ENCODE results near the gene ADA. TPM values are rescaled to one million over a fixed set of nuclear protein-coding genes. Genes with fewer than 3 reads are reported as not detected.
A peak's percentile ranks its signal among the peaks of the same experiment; 100 is the strongest.
"Not testable (repeated sequence)": the region's sequence is repeated elsewhere in the genome, so short reads cannot be mapped to it uniquely, and the experiment has no call there.

Gene ADA
- total and polyA plus RNA-seq, 4 donors = 2.8 to 16.4 (median 10.7) TPM

- ATAC-seq (ENCODE audit: low FRiP score) = no peak
- 79 to 91% methylated on average over 3 of the region's 3 CpGs for WGBS, 2 donors
- intact Hi-C loops (cut with DNase I) = no loop called here
These were observed 14.6 kb upstream of the ADA start for GRCh38 chr20:44666066-44666465.

GRCh38 chr20:44664131-44664530 is 12.6 kb upstream of the ADA start:
- no peak for DNase-seq
- intact Hi-C loops (cut with DNase I) = no loop called here
- Histone ChIP-seq H3K9me3 (ENCODE audit: control insufficient read depth, low read length) (no peaks in the 10 kb centered on the region), H3K27me3 (ENCODE audit: control insufficient read depth in 1 of 2, insufficient read depth in 2 of 2, low read length in 1 of 2) (no peaks in the 10 kb centered on the region), H3K27ac (ENCODE audit: low read depth in 1 of 2, low read length in 2 of 2) (no peak overlapping the region), H3K4me3 (ENCODE audit: low read length in 2 of 2) (no peak overlapping the region), H3K36me3 (ENCODE audit: control insufficient read depth in 1 of 2, insufficient read depth in 2 of 2, low read length in 1 of 2) (no peaks in the 10 kb centered on the region), H3K4me1 (ENCODE audit: control insufficient read depth in 1 of 2, insufficient read depth in 2 of 2, low read length in 2 of 2) (no peaks in the 10 kb centered on the region)
- no peak for ATAC-seq (ENCODE audit: low FRiP score)
- 66 to 75% methylated on average over 3 of the region's 3 CpGs for WGBS, 2 donors

More at GRCh38 chr20:44666066-44666465, 14.6 kb upstream of the ADA start:
- no peak for DNase-seq
- H3K36me3 ChIP-seq (ENCODE audit: control insufficient read depth in 1 of 2, insufficient read depth in 2 of 2, low read length in 1 of 2) = no peaks in the 10 kb centered on the region
- no peak overlapping the region for H3K27ac ChIP-seq (ENCODE audit: low read depth in 1 of 2, low read length in 2 of 2)
- H3K4me3 ChIP-seq (ENCODE audit: low read length in 2 of 2) = no peak overlapping the region
- H3K9me3 ChIP-seq (ENCODE audit: control insufficient read depth, low read length) = no peaks in the 10 kb centered on the region
- no peaks in the 10 kb centered on the region for H3K4me1 ChIP-seq (ENCODE audit: control insufficient read depth in 1 of 2, insufficient read depth in 2 of 2, low read length in 2 of 2)
- no peaks in the 10 kb centered on the region for H3K27me3 ChIP-seq (ENCODE audit: control insufficient read depth in 1 of 2, insufficient read depth in 2 of 2, low read length in 1 of 2)

GRCh38 chr20:44662261-44662660 is 10.8 kb upstream of the ADA start:
- Histone ChIP-seq H3K9me3 (ENCODE audit: control insufficient read depth, low read length) (no peaks in the 10 kb centered on the region), H3K27ac (ENCODE audit: low read depth in 1 of 2, low read length in 2 of 2) (no peak overlapping the region), H3K4me3 (ENCODE audit: low read length in 2 of 2) (no peak overlapping the region), H3K4me1 (ENCODE audit: control insufficient read depth in 1 of 2, insufficient read depth in 2 of 2, low read length in 2 of 2) (no peaks in the 10 kb centered on the region), H3K27me3 (ENCODE audit: control insufficient read depth in 1 of 2, insufficient read depth in 2 of 2, low read length in 1 of 2) (no peaks in the 10 kb centered on the region), H3K36me3 (ENCODE audit: control insufficient read depth in 1 of 2, insufficient read depth in 2 of 2, low read length in 1 of 2) (no peaks in the 10 kb centered on the region)
- WGBS, 2 donors = 55 to 84% methylated on average over 3 of the region's 3 CpGs
- intact Hi-C loops (cut with DNase I) = no loop called here
- DNase-seq (no peak), ATAC-seq (ENCODE audit: low FRiP score) (no peak)

GRCh38 chr20:44660581-44660980 is 9.1 kb upstream of the ADA start:
- Histone ChIP-seq H3K9me3 (ENCODE audit: control insufficient read depth, low read length) (no peaks in the 10 kb centered on the region), H3K27ac (ENCODE audit: low read depth in 1 of 2, low read length in 2 of 2) (no peak overlapping the region), H3K4me1 (ENCODE audit: control insufficient read depth in 1 of 2, insufficient read depth in 2 of 2, low read length in 2 of 2) (no peaks in the 10 kb centered on the region), H3K36me3 (ENCODE audit: control insufficient read depth in 1 of 2, insufficient read depth in 2 of 2, low read length in 1 of 2) (no peaks in the 10 kb centered on the region), H3K4me3 (ENCODE audit: low read length in 2 of 2) (no peak overlapping the region), H3K27me3 (ENCODE audit: control insufficient read depth in 1 of 2, insufficient read depth in 2 of 2, low read length in 1 of 2) (no peaks in the 10 kb centered on the region)
- DNase-seq = no peak
- intact Hi-C loops (cut with DNase I) = no loop called here
- no peak for ATAC-seq (ENCODE audit: low FRiP score)
- WGBS, 2 donors = 79 to 88% methylated on average over 5 of the region's 5 CpGs

- H3K27me3 ChIP-seq (ENCODE audit: control insufficient read depth in 1 of 2, insufficient read depth in 2 of 2, low read length in 1 of 2) = no peaks in the 10 kb centered on the region
- 88 to 94% methylated on average over 2 of the region's 2 CpGs for WGBS, 2 donors
- H3K36me3 ChIP-seq (ENCODE audit: control insufficient read depth in 1 of 2, insufficient read depth in 2 of 2, low read length in 1 of 2) = no peaks in the 10 kb centered on the region
- H3K4me3 ChIP-seq (ENCODE audit: low read length in 2 of 2) = no peak overlapping the region
- DNase-seq = no peak
- H3K27ac ChIP-seq (ENCODE audit: low read depth in 1 of 2, low read length in 2 of 2) = no peak overlapping the region
- H3K4me1 ChIP-seq (ENCODE audit: control insufficient read depth in 1 of 2, insufficient read depth in 2 of 2, low read length in 2 of 2) = no peaks in the 10 kb centered on the region
- intact Hi-C loops (cut with DNase I) = no loop called here
- H3K9me3 ChIP-seq (ENCODE audit: control insufficient read depth, low read length) = no peaks in the 10 kb centered on the region
- ATAC-seq (ENCODE audit: low FRiP score) = no peak
These were observed 8.4 kb upstream of the ADA start for GRCh38 chr20:44659931-44660330.

GRCh38 chr20:44658810-44659209 is 7.3 kb upstream of the ADA start:
- ATAC-seq (ENCODE audit: low FRiP score) = no peak
- intact Hi-C loops (cut with DNase I) = no loop called here
- no peak overlapping the region for H3K27ac ChIP-seq (ENCODE audit: low read depth in 1 of 2, low read length in 2 of 2)
- no peak for DNase-seq
- H3K4me3 ChIP-seq (ENCODE audit: low read length in 2 of 2) = no peak overlapping the region
- H3K9me3 ChIP-seq (ENCODE audit: control insufficient read depth, low read length) = no peaks in the 10 kb centered on the region
- H3K27me3 ChIP-seq (ENCODE audit: control insufficient read depth in 1 of 2, insufficient read depth in 2 of 2, low read length in 1 of 2) = no peaks in the 10 kb centered on the region
- H3K4me1 ChIP-seq (ENCODE audit: control insufficient read depth in 1 of 2, insufficient read depth in 2 of 2, low read length in 2 of 2) = no peaks in the 10 kb centered on the region
- H3K36me3 ChIP-seq (ENCODE audit: control insufficient read depth in 1 of 2, insufficient read depth in 2 of 2, low read length in 1 of 2) = no peaks in the 10 kb centered on the region

- 97 to 99% methylated on average over 2 of the region's 2 CpGs for WGBS, 2 donors
- Histone ChIP-seq H3K4me1 (ENCODE audit: control insufficient read depth in 1 of 2, insufficient read depth in 2 of 2, low read length in 2 of 2) (no peaks in the 10 kb centered on the region), H3K27me3 (ENCODE audit: control insufficient read depth in 1 of 2, insufficient read depth in 2 of 2, low read length in 1 of 2) (no peaks in the 10 kb centered on the region), H3K4me3 (ENCODE audit: low read length in 2 of 2) (no peak overlapping the region), H3K9me3 (ENCODE audit: control insufficient read depth, low read length) (no peaks in the 10 kb centered on the region), H3K36me3 (ENCODE audit: control insufficient read depth in 1 of 2, insufficient read depth in 2 of 2, low read length in 1 of 2) (no peaks in the 10 kb centered on the region), H3K27ac (ENCODE audit: low read depth in 1 of 2, low read length in 2 of 2) (no peak overlapping the region)
- ATAC-seq (ENCODE audit: low FRiP score) (no peak), DNase-seq (peak in 1 of 2 donors; percentile 12)
- intact Hi-C loops (cut with DNase I) = no loop called here
These were observed 6.4 kb upstream of the ADA start for GRCh38 chr20:44657875-44658274.

- H3K4me3 ChIP-seq (ENCODE audit: low read length in 2 of 2) = no peak overlapping the region
- H3K4me1 ChIP-seq (ENCODE audit: control insufficient read depth in 1 of 2, insufficient read depth in 2 of 2, low read length in 2 of 2) = no peaks in the 10 kb centered on the region
- no peak overlapping the region for H3K27ac ChIP-seq (ENCODE audit: low read depth in 1 of 2, low read length in 2 of 2)
- H3K9me3 ChIP-seq (ENCODE audit: control insufficient read depth, low read length) = no peaks in the 10 kb centered on the region
- DNase-seq (peak in 1 of 2 donors; percentile 1), ATAC-seq (ENCODE audit: low FRiP score) (no peak)
- intact Hi-C loops (cut with DNase I) = no loop called here
- WGBS, 2 donors = 55 to 63% methylated on average over 3 of the region's 3 CpGs
- no peaks in the 10 kb centered on the region for H3K27me3 ChIP-seq (ENCODE audit: control insufficient read depth in 1 of 2, insufficient read depth in 2 of 2, low read length in 1 of 2)
- H3K36me3 ChIP-seq (ENCODE audit: control insufficient read depth in 1 of 2, insufficient read depth in 2 of 2, low read length in 1 of 2) = no peaks in the 10 kb centered on the region
These were observed 4.9 kb upstream of the ADA start for GRCh38 chr20:44656448-44656847.

- H3K27ac ChIP-seq (ENCODE audit: low read depth in 1 of 2, low read length in 2 of 2); ATAC-seq (ENCODE audit: low FRiP score); DNase-seq; H3K27me3 ChIP-seq (ENCODE audit: control insufficient read depth in 1 of 2, insufficient read depth in 2 of 2, low read length in 1 of 2); intact Hi-C loops (cut with DNase I); H3K4me3 ChIP-seq (ENCODE audit: low read length in 2 of 2); H3K4me1 ChIP-seq (ENCODE audit: control insufficient read depth in 1 of 2, insufficient read depth in 2 of 2, low read length in 2 of 2); H3K9me3 ChIP-seq (ENCODE audit: control insufficient read depth, low read length); H3K36me3 ChIP-seq (ENCODE audit: control insufficient read depth in 1 of 2, insufficient read depth in 2 of 2, low read length in 1 of 2): not testable (repeated sequence)
- WGBS, 2 donors = 96 to 98% methylated on average over 5 of the region's 5 CpGs
These were observed 2.7 kb upstream of the ADA start for GRCh38 chr20:44654210-44654609.

All from aorta (tissue), 5 donors.